Uterus (tissue), 2 donors: ENCODE measurements around the gene ZNF441.
"Not testable (repeated sequence)": the region's sequence is repeated elsewhere in the genome, so short reads cannot be mapped to it uniquely, and the experiment has no call there.

Experiments
- CTCF ChIP-seq, 4 experiments: fragments of 200-600 bp in 2 of 4; fragments of 450-650 bp in 2 of 4; sonication (generic) in 2 of 4; IDR thresholded peaks; one replicate each; pipeline ENCODE4 v1.5.1; 2016 to 2019; ENCODE audit warnings: antibody characterized with exemption in 4 of 4, mild to moderate bottlenecking in 2 of 4, moderate library complexity in 1 of 4
- POLR2A ChIP-seq, 2 donors: fragments of 450-650 bp; IDR thresholded peaks; one replicate each; pipeline ENCODE4 v1.6.1; 2016; ENCODE audit warnings: antibody characterized with exemption in 2 of 2, mild to moderate bottlenecking in 1 of 2, moderate library complexity in 1 of 2

- not testable (repeated sequence) for TF ChIP-seq CTCF, POLR2A (IDR thresholded peaks at IDR 0.05)
Measured at GRCh38 chr19:11828957-11829876, 62.4 kb downstream of the ZNF441 start.
